Kidney (tissue), 14 donors: ENCODE measurements around the gene CA14. TPM values are rescaled to one million over a fixed set of nuclear protein-coding genes. Genes with fewer than 3 reads are reported as not detected.

Experiments
- DNase-seq, 5 donors: peaks; one replicate each; pipeline ENCODE4 v3.0.0-alpha.2; 2013 to 2020
- FAIRE-seq: peaks from 2 replicates; lab custom pipeline; 2012; peaks lifted over from hg19 to GRCh38; lab: Jason Lieb, UNC
- H3K27ac ChIP-seq, 2 donors: one replicate each; pipeline ENCODE4 v1.7.0; 2013; ENCODE audit warnings: low read depth in 2 of 2, low read length in 2 of 2, inconsistent platforms in 1 of 2
- H3K27me3 ChIP-seq: one replicate; pipeline ENCODE4 v1.7.1; 2013; ENCODE audit warnings: low read length, inconsistent platforms; ENCODE audit not compliant: control insufficient read depth, insufficient read depth
- H3K36me3 ChIP-seq, 3 donors: one replicate each; pipeline versions ENCODE4 v1.7.0 to v1.7.1; 2013; ENCODE audit warnings: low read length in 3 of 3, control low read depth in 1 of 3, inconsistent platforms in 1 of 3; ENCODE audit not compliant: insufficient read depth in 3 of 3, control insufficient read depth in 2 of 3
- H3K4me1 ChIP-seq, 3 donors: one replicate each; pipeline versions ENCODE4 v1.7.0 to v1.7.1; 2013; ENCODE audit warnings: low read length in 3 of 3, inconsistent platforms in 1 of 3, low read depth in 1 of 3; ENCODE audit not compliant: control insufficient read depth in 2 of 3, insufficient read depth in 2 of 3
- H3K4me3 ChIP-seq, 3 donors: one replicate each; pipeline versions ENCODE4 v1.7.0 to v1.8.1; 2013; ENCODE audit warnings: low read length in 3 of 3, control low read depth in 1 of 3, inconsistent platforms in 1 of 3
- H3K9ac ChIP-seq, 3 donors: one replicate each; pipeline versions ENCODE4 v1.7.0 to v1.7.1; 2013; ENCODE audit warnings: low read length in 3 of 3, control low read depth in 1 of 3, inconsistent platforms in 1 of 3
- H3K9me3 ChIP-seq, 3 donors: one replicate each; pipeline versions ENCODE4 v1.7.0 to v1.7.1; 2013; ENCODE audit warnings: low read length in 3 of 3, control low read depth in 1 of 3, inconsistent platforms in 1 of 3; ENCODE audit not compliant: control insufficient read depth in 2 of 3, insufficient read depth in 1 of 3
- CTCF ChIP-seq: IDR thresholded peaks from 3 replicates; pipeline ENCODE4 v1.5.1; 2012; ENCODE audit warnings: mild to moderate bottlenecking, moderate library complexity, borderline replicate concordance; ENCODE audit not compliant: insufficient read depth; ENCODE audit errors: extremely low read depth
- intact Hi-C: fragments of 100-400 bp; cut with DNase I; formaldehyde crosslinking; loops from one replicate; pipeline ENCODE4 v1.11.1; 2022
- polyA plus RNA-seq: library from polyadenylated mRNA; stranded (reverse); fragments of 350-450 nt; fragmentation: Illumina TruSeq; extraction: RNeasy Lipid Tissue Mini Kit (QIAGEN cat#74804); gene quantifications from one replicate; pipeline ENCODE4 v1.2.3, GENCODE V29; 2014; ENCODE audit warnings: low read depth, low replicate concordance; ENCODE audit not compliant: insufficient read depth
- total RNA-seq: library from RNA; stranded (reverse); fragmentation: NEBNext Ultra II Directional; extraction: Animal tissue kit (Norgen Biotek cat#: 25700); gene quantifications from one replicate; pipeline ENCODE4 v1.2.1, GENCODE V29; 2021
- donor health status: control.
- donor health status: control.
- donor health status: control.
- donor health status: control.
- donor health status: control.
- donor health status: DM: yes; HTN: yes; CAD: no.
- donor health status: Normal renal cell carcinoma (clear cell type).

Gene CA14
- total and polyA plus RNA-seq, 2 donors from 2014 or later = 0.35 to 0.41 TPM

- peaks cover 0 to 25% (median 15%) of the 10 kb centered on the region in 3 donors for H3K36me3 ChIP-seq
- intact Hi-C loops = no loop called here
- H3K4me3 ChIP-seq = peak overlapping the region; percentile 75 to 90 (median 76)
- DNase-seq = no peak
- peak overlapping the region in 1 of 2 donors; percentile 93 for H3K27ac ChIP-seq
- no peaks in the 10 kb centered on the region for H3K27me3 ChIP-seq
- no peaks in the 10 kb centered on the region for H3K9me3 ChIP-seq
- FAIRE-seq = no peak
- TF ChIP-seq CTCF = no peak
- peaks cover 5 to 17% (median 9%) of the 10 kb centered on the region in 3 donors for H3K4me1 ChIP-seq
- peak overlapping the region in 2 of 3 donors; percentile 61 to 92 for H3K9ac ChIP-seq
Measured at GRCh38 chr1:150269451-150269850, 11.9 kb downstream of the CA14 start.

GRCh38 chr1:150271291-150271959 is 13.9 kb downstream of the CA14 start:
- FAIRE-seq = no peak
- no peak overlapping the region for H3K4me3 ChIP-seq
- H3K27ac ChIP-seq = no peak overlapping the region
- intact Hi-C loops = no loop called here
- DNase-seq = no peak
- TF ChIP-seq CTCF = no peak
- H3K27me3 ChIP-seq = no peaks in the 10 kb centered on the region
- H3K4me1 ChIP-seq = peaks cover 5 to 17% (median 9%) of the 10 kb centered on the region in 3 donors
- H3K9me3 ChIP-seq = no peaks in the 10 kb centered on the region
- no peak overlapping the region for H3K9ac ChIP-seq
- H3K36me3 ChIP-seq = peaks cover 0 to 10% (median 1%) of the 10 kb centered on the region in 3 donors

- peaks cover 0 to 5% (median 0%) of the 10 kb centered on the region in 3 donors for H3K4me1 ChIP-seq
- TF ChIP-seq CTCF = no peak
- H3K27ac ChIP-seq = no peak overlapping the region
- H3K9ac ChIP-seq = peak overlapping the region in 2 of 3 donors; percentile 19 to 21
- H3K9me3 ChIP-seq = no peaks in the 10 kb centered on the region
- peak overlapping the region; percentile 28 to 68 (median 57) for H3K4me3 ChIP-seq
- no peak for FAIRE-seq
- intact Hi-C loops = no loop called here
- no peaks in the 10 kb centered on the region for H3K27me3 ChIP-seq
- H3K36me3 ChIP-seq = no peaks in the 10 kb centered on the region
- no peak for DNase-seq
Measured at GRCh38 chr1:150273311-150273710, 15.7 kb downstream of the CA14 start.
